Thyroid gland (tissue), 4 donors: ENCODE results near the gene KCNJ15.

Experiments used
- POLR2A ChIP-seq, 2 donors: fragments of 450-650 bp; IDR thresholded peaks; one replicate each; pipeline ENCODE4 v1.6.1; 2017; ENCODE audit warnings: antibody characterized with exemption in 2 of 2, mild to moderate bottlenecking in 2 of 2, moderate library complexity in 1 of 2
- TF ChIP-seq, protein P1 (sequence below), 6 experiments: fragments of 200-600 bp in 3 of 6; fragments of 450-650 bp in 3 of 6; sonication (generic) in 3 of 6; IDR thresholded peaks; one replicate each; pipeline ENCODE4 v1.5.1; 2016 to 2019; ENCODE audit warnings: antibody characterized with exemption in 6 of 6, mild to moderate bottlenecking in 2 of 6, inconsistent platforms in 1 of 6, moderate library complexity in 1 of 6

DNA sequence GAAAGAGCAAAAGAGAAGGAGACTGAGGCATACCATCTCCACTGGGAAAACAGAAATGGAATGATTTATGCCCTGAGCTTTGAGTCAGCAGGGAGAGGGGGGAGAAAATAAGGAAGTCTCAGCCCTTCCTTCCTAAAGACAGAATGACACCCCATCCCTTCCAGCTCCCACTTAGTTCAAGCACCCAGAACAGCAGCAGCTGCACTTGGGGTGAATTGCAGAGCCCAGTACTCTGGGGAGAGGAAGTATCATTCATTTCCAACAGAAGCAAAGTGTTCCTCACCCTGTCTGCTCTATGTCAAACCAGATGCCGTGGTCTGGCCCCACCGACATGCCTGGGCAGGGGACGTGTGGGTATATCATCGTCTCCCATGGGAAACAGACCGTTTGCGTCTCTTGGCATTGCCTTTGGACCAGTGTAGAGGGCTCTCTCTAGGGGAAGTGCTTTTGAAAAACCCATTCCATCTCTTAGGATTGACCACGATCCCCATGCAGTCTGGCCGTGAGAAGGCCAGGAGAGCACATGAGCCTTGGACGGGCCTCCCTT lies 1.1 kb upstream of the KCNJ15 start:
- TF ChIP-seq POLR2A (IDR thresholded peaks at IDR 0.05) = no peak
- TF ChIP-seq, protein P1, sequence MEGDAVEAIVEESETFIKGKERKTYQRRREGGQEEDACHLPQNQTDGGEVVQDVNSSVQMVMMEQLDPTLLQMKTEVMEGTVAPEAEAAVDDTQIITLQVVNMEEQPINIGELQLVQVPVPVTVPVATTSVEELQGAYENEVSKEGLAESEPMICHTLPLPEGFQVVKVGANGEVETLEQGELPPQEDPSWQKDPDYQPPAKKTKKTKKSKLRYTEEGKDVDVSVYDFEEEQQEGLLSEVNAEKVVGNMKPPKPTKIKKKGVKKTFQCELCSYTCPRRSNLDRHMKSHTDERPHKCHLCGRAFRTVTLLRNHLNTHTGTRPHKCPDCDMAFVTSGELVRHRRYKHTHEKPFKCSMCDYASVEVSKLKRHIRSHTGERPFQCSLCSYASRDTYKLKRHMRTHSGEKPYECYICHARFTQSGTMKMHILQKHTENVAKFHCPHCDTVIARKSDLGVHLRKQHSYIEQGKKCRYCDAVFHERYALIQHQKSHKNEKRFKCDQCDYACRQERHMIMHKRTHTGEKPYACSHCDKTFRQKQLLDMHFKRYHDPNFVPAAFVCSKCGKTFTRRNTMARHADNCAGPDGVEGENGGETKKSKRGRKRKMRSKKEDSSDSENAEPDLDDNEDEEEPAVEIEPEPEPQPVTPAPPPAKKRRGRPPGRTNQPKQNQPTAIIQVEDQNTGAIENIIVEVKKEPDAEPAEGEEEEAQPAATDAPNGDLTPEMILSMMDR (IDR thresholded peaks at IDR 0.05) = no peak
